MCF 10A (cell line): Measurements from ENCODE around the gene SYT17. TPM values are rescaled to one million over a fixed set of nuclear protein-coding genes. Genes with fewer than 3 reads are reported as not detected.

ENCODE experiments used
- BruUV-seq: library from RNA; stranded (reverse); fragments of 400-500 nt; replicated peaks from 2 replicates; lab custom pipeline; 2021; lab: Mats Ljungman, UMichigan
- CTCF ChIA-PET: fragments of 300-600 bp; sonication (Branson Sonifier 250); formaldehyde crosslinking; extraction: SDS; loops from one replicate; lab custom pipeline; 2021; ENCODE audit warnings: antibody characterized with exemption, inconsistent platforms; lab: Yijun Ruan, JAX
- POLR2A ChIA-PET: fragments of 300-600, 350-650 bp; sonication (Branson Sonifier 250); formaldehyde crosslinking; extraction: SDS; loops from one replicate; lab custom pipeline; 2020; ENCODE audit warnings: antibody characterized with exemption, inconsistent platforms; lab: Yijun Ruan, JAX
- DNase-seq: peaks from one replicate; pipeline ENCODE4 v3.0.0-alpha.2; 2018; ENCODE audit not compliant: unreplicated experiment
- H3K27ac Mint-ChIP-seq: one replicate; pipeline ENCODE4 v1.8.0; 2022; ENCODE audit warnings: mild to moderate bottlenecking, low read depth, mixed read lengths; ENCODE audit not compliant: unreplicated experiment
- H3K27me3 Mint-ChIP-seq: one replicate; pipeline ENCODE4 v1.8.0; 2022; ENCODE audit warnings: mixed read lengths; ENCODE audit not compliant: insufficient read depth, unreplicated experiment
- H3K36me3 Mint-ChIP-seq: one replicate; pipeline ENCODE4 v1.8.0; 2022; ENCODE audit warnings: mild to moderate bottlenecking, moderate library complexity, mixed read lengths; ENCODE audit not compliant: insufficient read depth, unreplicated experiment
- H3K4me1 Mint-ChIP-seq: one replicate; pipeline ENCODE4 v1.8.0; 2022; ENCODE audit warnings: mixed read lengths; ENCODE audit not compliant: insufficient read depth, unreplicated experiment
- H3K4me3 Mint-ChIP-seq: one replicate; pipeline ENCODE4 v1.8.0; 2022; ENCODE audit warnings: mild to moderate bottlenecking, moderate library complexity, mixed read lengths; ENCODE audit not compliant: unreplicated experiment
- H3K9me3 Mint-ChIP-seq: one replicate; pipeline ENCODE4 v1.8.0; 2022; ENCODE audit warnings: mixed read lengths; ENCODE audit not compliant: unreplicated experiment
- CTCF ChIP-seq: fragments of 200-600 bp; IDR thresholded peaks from one replicate; pipeline ENCODE4 v1.8.0; 2022; ENCODE audit warnings: antibody characterized with exemption, mild to moderate bottlenecking; ENCODE audit not compliant: unreplicated experiment
- intact Hi-C: fragments of 100-400 bp; cut with micrococcal nuclease; formaldehyde crosslinking; loops from 2 replicates; pipeline ENCODE4 v1.14.1; 2022
- total RNA-seq: library from RNA; stranded (reverse); gene quantifications from 2 replicates; pipeline ENCODE4 v1.2.3, GENCODE V29; 2022

The SYT17 gene
- total RNA-seq, 1 experiment from 2014 or later, result not detected

- no peaks in the 10 kb centered on the region for H3K36me3 Mint-ChIP-seq
- H3K27ac Mint-ChIP-seq, result no peak overlapping the region
- no peak for DNase-seq
- CTCF ChIA-PET, result no interaction called here
- H3K4me1 Mint-ChIP-seq, result no peaks in the 10 kb centered on the region
- H3K27me3 Mint-ChIP-seq, result peaks cover 3% of the 10 kb centered on the region
- no peak for TF ChIP-seq CTCF
- POLR2A ChIA-PET, result interaction anchor here (1.0 kb wide), 1 partner anchor 41 kb away, joined by 4 read pairs; no protein-coding TSS in a partner anchor
- H3K9me3 Mint-ChIP-seq, result no peaks in the 10 kb centered on the region
- no peak overlapping the region for H3K4me3 Mint-ChIP-seq
- no TSS peak for BruUV-seq
- intact Hi-C loops, result no loop called here
Observed at GRCh38 chr16:19241512-19241911, 73.5 kb downstream of the SYT17 start.

- intact Hi-C loops, result no loop called here
- ChIA-PET CTCF (no interaction called here), POLR2A (interaction anchor here (0.6 to 1.0 kb wide), 2 partner anchors 8 to 42 kb away, joined by 3 to 4 read pairs; no protein-coding TSS in a partner anchor)
- TF ChIP-seq CTCF, result no peak
- H3K4me3 Mint-ChIP-seq, result no peak overlapping the region
- BruUV-seq, result no TSS peak
- no peaks in the 10 kb centered on the region for H3K36me3 Mint-ChIP-seq
- DNase-seq, result peak; percentile 21
- H3K27me3 Mint-ChIP-seq, result peaks cover 10% of the 10 kb centered on the region
- H3K9me3 Mint-ChIP-seq, result no peaks in the 10 kb centered on the region
- no peak overlapping the region for H3K27ac Mint-ChIP-seq
- H3K4me1 Mint-ChIP-seq, result no peaks in the 10 kb centered on the region
Observed at GRCh38 chr16:19242186-19242585, 74.1 kb downstream of the SYT17 start.

GRCh38 chr16:19242987-19243575, 75.0 kb downstream of the SYT17 start:
- no peak overlapping the region for H3K27ac Mint-ChIP-seq
- no peak for DNase-seq
- ChIA-PET CTCF (interaction anchor here (0.6 kb wide), 2 partner anchors 11 to 341 kb away, joined by 3 to 6 read pairs; no protein-coding TSS in a partner anchor), POLR2A (no interaction called here)
- H3K9me3 Mint-ChIP-seq, result no peaks in the 10 kb centered on the region
- H3K27me3 Mint-ChIP-seq, result peaks cover 13% of the 10 kb centered on the region
- TF ChIP-seq CTCF, result no peak
- no peaks in the 10 kb centered on the region for H3K36me3 Mint-ChIP-seq
- intact Hi-C loops, result no loop called here
- H3K4me3 Mint-ChIP-seq, result no peak overlapping the region
- H3K4me1 Mint-ChIP-seq, result no peaks in the 10 kb centered on the region
- no TSS peak for BruUV-seq

- Mint-ChIP-seq H3K27ac (no peak overlapping the region), H3K9me3 (no peaks in the 10 kb centered on the region), H3K27me3 (peaks cover 14% of the 10 kb centered on the region), H3K36me3 (no peaks in the 10 kb centered on the region), H3K4me1 (no peaks in the 10 kb centered on the region), H3K4me3 (no peak overlapping the region)
- ChIA-PET POLR2A (no interaction called here), CTCF (no interaction called here)
- intact Hi-C loops, result no loop called here
- TF ChIP-seq CTCF, result no peak
- no peak for DNase-seq
- no TSS peak for BruUV-seq
Observed at GRCh38 chr16:19245326-19245925, 77.4 kb downstream of the SYT17 start.
